Fibroblast of lung (primary cell): ENCODE data around the gene ATL1.

Source experiments
- EZH2 ChIP-seq: IDR thresholded peaks from 2 replicates; pipeline ENCODE4 v1.5.1; 2012; ENCODE audit warnings: low read length, control low read depth, mild to moderate bottlenecking; ENCODE audit errors: missing control alignments
- TF ChIP-seq, protein P1 (sequence below), 2 donors: IDR thresholded peaks in 1 of 2; conservative IDR thresholded peaks in 1 of 2; 1 replicate in 1 of 2; 2 replicates in 1 of 2; pipeline ENCODE4 v1.5.1; 2011 to 2012; ENCODE audit warnings: low read length in 2 of 2, control low read depth in 1 of 2, inconsistent platforms in 1 of 2, low read depth in 1 of 2, mild to moderate bottlenecking in 1 of 2

DNA sequence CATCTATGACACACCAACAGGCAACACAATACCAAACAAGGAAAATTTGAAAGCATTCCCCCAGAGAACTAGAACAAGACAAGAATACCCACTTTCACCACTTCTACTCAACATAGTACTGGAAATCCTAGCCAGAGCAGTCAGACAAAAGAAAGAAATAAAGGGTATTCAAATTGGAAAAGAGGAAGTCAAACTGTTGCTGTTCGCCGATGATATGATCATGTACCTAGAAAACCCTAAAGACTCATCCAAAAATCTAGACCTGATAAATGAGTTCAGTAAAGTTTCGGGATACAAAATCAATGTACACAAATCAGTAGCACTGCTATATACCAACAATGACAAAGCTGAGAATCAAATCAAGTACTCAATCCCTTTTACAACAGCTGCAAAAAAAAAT is 8.1 kb upstream of the ATL1 start:
- TF ChIP-seq, protein P1, sequence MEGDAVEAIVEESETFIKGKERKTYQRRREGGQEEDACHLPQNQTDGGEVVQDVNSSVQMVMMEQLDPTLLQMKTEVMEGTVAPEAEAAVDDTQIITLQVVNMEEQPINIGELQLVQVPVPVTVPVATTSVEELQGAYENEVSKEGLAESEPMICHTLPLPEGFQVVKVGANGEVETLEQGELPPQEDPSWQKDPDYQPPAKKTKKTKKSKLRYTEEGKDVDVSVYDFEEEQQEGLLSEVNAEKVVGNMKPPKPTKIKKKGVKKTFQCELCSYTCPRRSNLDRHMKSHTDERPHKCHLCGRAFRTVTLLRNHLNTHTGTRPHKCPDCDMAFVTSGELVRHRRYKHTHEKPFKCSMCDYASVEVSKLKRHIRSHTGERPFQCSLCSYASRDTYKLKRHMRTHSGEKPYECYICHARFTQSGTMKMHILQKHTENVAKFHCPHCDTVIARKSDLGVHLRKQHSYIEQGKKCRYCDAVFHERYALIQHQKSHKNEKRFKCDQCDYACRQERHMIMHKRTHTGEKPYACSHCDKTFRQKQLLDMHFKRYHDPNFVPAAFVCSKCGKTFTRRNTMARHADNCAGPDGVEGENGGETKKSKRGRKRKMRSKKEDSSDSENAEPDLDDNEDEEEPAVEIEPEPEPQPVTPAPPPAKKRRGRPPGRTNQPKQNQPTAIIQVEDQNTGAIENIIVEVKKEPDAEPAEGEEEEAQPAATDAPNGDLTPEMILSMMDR (conservative IDR thresholded peaks at IDR 0.05 in 1 of 2, IDR thresholded peaks at IDR 0.05 in 1 of 2; ENCODE audit: low read depth in 1 of 2, low read length in 2 of 2): no peak
- no peak for TF ChIP-seq EZH2
